Testis (tissue), 2 donors: ENCODE measurements around the gene CLDN19.

Experiments
- POLR2A ChIP-seq: fragments of 450-650 bp; IDR thresholded peaks from one replicate; pipeline ENCODE4 v1.6.1; 2017; ENCODE audit warnings: antibody characterized with exemption, mild to moderate bottlenecking, moderate library complexity
- TF ChIP-seq, protein P1 (sequence below), 3 experiments: fragments of 450-650 bp in 2 of 3; fragments of 200-600 bp in 1 of 3; sonication (generic) in 1 of 3; IDR thresholded peaks; one replicate each; pipeline ENCODE4 v1.5.1; 2016 to 2019; ENCODE audit warnings: antibody characterized with exemption in 3 of 3, mild to moderate bottlenecking in 2 of 3, moderate library complexity in 1 of 3

DNA sequence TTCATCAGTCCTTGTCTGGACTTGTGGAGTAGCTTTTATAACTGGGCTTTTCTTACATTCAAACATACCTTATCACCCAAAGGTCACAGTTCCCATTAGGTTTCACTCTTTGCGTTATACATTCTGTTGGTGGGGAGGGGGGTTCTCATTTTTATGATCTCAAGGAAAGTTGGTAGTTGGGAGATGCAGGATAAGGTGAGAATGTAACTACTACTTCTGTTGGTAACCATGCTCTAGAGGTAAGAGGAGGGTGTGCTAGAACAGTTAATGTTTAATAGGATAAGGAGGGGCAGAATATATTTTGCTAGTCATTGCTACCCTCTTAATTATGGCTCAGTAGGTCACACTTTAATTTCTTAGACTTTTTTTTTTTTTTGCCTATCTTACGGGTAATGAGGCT lies 47.1 kb downstream of the CLDN19 start:
- TF ChIP-seq, protein P1, sequence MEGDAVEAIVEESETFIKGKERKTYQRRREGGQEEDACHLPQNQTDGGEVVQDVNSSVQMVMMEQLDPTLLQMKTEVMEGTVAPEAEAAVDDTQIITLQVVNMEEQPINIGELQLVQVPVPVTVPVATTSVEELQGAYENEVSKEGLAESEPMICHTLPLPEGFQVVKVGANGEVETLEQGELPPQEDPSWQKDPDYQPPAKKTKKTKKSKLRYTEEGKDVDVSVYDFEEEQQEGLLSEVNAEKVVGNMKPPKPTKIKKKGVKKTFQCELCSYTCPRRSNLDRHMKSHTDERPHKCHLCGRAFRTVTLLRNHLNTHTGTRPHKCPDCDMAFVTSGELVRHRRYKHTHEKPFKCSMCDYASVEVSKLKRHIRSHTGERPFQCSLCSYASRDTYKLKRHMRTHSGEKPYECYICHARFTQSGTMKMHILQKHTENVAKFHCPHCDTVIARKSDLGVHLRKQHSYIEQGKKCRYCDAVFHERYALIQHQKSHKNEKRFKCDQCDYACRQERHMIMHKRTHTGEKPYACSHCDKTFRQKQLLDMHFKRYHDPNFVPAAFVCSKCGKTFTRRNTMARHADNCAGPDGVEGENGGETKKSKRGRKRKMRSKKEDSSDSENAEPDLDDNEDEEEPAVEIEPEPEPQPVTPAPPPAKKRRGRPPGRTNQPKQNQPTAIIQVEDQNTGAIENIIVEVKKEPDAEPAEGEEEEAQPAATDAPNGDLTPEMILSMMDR (IDR thresholded peaks at IDR 0.05) = no peak
- TF ChIP-seq POLR2A = no peak
